ENCODE data around the gene CFAP61. TPM values are rescaled to one million over a fixed set of nuclear protein-coding genes. Genes with fewer than 3 reads are reported as not detected.

The CFAP61 gene
- total RNA-seq, 1 donor from 2014 or later = not detected

DNA sequence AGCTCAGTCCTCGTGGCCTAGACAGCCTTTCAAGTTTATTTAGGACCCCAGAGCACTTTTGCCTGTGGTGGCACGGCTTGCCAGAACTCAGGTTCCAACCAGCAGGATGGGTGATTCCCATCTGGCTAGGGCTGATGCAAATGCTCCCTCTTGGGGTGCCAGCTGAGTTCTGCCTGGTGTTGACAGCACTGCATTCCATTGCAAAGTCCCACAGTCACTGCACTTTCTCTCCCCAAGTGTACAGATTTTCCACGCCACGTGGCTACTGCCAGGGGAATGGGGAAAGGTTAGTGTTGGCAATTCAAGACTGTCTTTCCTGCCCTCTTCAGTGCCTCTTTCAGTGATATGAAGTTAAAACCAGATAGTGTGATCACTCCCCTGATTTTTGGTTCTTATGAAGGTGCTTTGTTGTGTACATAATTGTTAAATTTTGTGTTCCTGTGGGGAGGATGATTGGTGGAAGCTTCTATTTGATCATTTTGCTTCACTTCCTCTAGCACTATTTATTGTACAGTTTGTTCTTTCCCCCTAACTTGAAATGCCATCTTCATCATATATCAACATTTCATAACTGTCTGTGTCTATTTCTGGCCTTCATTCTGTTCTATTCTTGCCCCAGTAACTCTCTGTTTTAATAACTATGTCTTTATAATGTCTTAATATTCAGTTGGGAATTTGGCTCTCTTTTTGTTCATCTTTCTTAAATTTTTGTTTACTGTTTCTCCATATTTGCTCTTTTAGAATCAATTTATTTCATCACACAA is 86.2 kb downstream of the CFAP61 start:
- no peak for DNase-seq (ENCODE audit: low read depth)
- H3K4me3 ChIP-seq (ENCODE audit: low read depth, low read length) = no peak overlapping the region
- TF ChIP-seq, protein P1, sequence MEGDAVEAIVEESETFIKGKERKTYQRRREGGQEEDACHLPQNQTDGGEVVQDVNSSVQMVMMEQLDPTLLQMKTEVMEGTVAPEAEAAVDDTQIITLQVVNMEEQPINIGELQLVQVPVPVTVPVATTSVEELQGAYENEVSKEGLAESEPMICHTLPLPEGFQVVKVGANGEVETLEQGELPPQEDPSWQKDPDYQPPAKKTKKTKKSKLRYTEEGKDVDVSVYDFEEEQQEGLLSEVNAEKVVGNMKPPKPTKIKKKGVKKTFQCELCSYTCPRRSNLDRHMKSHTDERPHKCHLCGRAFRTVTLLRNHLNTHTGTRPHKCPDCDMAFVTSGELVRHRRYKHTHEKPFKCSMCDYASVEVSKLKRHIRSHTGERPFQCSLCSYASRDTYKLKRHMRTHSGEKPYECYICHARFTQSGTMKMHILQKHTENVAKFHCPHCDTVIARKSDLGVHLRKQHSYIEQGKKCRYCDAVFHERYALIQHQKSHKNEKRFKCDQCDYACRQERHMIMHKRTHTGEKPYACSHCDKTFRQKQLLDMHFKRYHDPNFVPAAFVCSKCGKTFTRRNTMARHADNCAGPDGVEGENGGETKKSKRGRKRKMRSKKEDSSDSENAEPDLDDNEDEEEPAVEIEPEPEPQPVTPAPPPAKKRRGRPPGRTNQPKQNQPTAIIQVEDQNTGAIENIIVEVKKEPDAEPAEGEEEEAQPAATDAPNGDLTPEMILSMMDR (conservative IDR thresholded peaks at IDR 0.05; ENCODE audit: low read depth, low read length) = no peak

DNA sequence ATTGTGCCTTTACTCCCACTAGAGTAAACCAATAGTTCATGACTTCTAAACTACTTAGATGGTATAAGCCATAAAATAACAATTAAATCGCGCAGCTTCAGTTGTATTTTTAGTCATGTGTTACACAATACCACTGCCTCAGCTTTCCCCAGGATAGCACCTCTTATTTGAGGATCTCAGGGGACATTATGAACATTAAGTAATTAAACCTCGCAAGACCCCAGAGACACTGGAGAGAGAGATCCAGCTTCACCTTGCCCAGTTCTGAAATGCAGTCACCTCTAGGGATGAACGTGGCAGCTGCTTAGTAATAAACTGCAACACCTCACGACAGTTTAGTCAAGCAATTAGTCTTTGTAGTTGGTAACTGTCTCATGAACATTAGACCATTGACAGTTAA is 87.1 kb downstream of the CFAP61 start:
- no peak for DNase-seq (ENCODE audit: low read depth)
- H3K4me3 ChIP-seq (ENCODE audit: low read depth, low read length) = no peak overlapping the region
- TF ChIP-seq, protein P1 (conservative IDR thresholded peaks at IDR 0.05; ENCODE audit: low read depth, low read length) = no peak

DNA sequence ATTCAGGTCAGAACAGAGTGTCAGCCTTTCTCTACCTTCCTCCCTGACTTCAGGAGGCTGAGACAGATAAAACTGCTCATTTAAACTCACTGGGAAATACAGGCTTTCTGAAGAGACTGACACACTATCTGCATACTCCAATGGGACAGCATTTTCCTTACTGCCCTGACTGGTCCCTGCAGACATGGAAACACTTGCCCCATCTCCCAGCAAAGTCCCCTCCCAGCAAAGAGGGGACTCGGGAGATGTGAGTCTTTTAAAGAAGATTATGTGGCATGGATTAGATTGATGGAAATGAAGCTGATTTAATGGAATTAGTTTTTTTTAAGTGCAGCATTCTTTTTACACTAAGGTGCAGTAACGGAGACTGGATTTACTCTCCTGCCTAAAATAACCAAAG is 90.8 kb downstream of the CFAP61 start:
- no peak overlapping the region for H3K4me3 ChIP-seq (ENCODE audit: low read depth, low read length)
- no peak for DNase-seq (ENCODE audit: low read depth)
- TF ChIP-seq, protein P1 (conservative IDR thresholded peaks at IDR 0.05; ENCODE audit: low read depth, low read length) = no peak

DNA sequence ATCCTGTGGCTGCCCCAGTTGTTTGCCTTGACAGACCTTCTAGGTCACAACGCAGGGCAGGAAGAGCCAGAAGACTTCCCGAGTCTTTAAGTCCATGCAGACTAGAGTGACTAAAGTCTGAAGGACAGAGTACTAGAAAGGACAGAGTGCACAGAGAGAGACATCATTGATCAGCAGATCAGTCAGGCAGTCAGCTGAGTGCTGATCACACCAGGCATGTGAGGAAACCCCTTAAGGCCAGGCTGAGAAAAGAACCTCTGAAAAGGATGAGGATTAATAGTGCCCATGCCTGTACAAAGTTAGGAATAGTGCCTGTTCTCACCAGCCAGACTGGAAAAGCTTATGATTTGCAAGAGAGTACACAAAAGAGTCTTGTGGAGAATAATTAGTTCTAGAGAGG is 91.3 kb downstream of the CFAP61 start:
- TF ChIP-seq, protein P1 (conservative IDR thresholded peaks at IDR 0.05; ENCODE audit: low read depth, low read length) = no peak
- DNase-seq (ENCODE audit: low read depth) = no peak
- H3K4me3 ChIP-seq (ENCODE audit: low read depth, low read length) = no peak overlapping the region

DNA sequence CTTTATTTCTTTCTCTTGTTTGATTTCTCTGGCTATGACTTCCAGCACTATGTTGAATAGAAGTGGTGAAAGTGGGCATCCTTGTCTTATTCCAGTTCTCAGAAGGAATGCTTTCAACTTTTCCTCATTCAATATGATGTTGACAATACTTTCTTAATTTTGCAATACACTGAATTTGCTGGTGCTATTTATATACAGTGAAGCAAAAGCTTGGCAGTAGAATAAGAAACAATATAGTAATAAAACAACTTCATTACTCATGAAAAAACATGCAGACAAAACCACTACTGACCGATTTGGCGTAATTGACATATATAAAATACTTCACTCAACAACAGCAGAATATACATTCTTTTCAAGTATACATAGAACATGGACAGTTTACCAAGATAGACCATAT is 96.4 kb downstream of the CFAP61 start:
- TF ChIP-seq, protein P1 (conservative IDR thresholded peaks at IDR 0.05; ENCODE audit: low read depth, low read length) = no peak
- DNase-seq (ENCODE audit: low read depth) = no peak
- no peak overlapping the region for H3K4me3 ChIP-seq (ENCODE audit: low read depth, low read length)

DNA sequence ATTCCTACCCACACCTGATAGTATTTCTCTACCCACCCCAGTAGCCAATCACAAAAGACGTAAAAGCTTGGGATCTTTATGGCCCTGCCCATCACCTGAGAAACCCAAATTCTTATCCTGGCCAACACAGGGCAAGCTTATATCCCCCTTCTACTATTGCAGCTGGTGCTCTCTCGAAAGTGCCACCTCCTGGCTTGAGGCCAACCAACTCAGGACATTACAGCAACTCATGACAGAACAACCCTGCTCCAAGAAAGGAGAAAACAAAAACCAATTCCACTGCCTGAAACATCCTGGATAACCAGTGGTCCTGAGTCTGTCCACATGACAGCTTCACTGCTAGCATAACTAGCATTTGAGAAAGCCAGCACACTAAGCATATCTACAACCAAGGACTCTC is 97.9 kb downstream of the CFAP61 start:
- no peak for DNase-seq (ENCODE audit: low read depth)
- TF ChIP-seq, protein P1 (conservative IDR thresholded peaks at IDR 0.05; ENCODE audit: low read depth, low read length) = no peak
- H3K4me3 ChIP-seq (ENCODE audit: low read depth, low read length) = no peak overlapping the region

DNA sequence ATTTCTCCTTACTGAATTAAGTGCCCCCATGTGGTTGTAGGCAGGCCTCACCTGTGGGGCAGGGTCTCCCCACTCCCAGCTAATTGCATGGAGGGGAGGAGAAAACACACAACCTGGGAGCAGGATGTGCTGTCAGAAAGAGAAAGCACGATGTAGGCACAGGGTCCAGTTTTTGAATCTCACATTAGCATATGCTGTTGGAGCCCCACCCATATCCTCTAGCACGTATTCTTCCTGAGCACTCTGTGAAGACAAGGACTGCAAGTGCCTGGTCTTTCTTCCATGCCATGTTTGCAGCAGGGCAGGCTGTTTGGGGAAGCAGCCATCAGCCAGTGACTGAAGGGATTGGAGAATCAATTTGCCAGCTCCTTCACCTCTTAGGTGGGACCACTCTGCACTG is 108.2 kb downstream of the CFAP61 start:
- TF ChIP-seq, protein P1 (conservative IDR thresholded peaks at IDR 0.05; ENCODE audit: low read depth, low read length) = no peak
- no peak for DNase-seq (ENCODE audit: low read depth)
- H3K4me3 ChIP-seq (ENCODE audit: low read depth, low read length) = no peak overlapping the region

All from epithelial cell of proximal tubule (primary cell).